ENCODE results near the gene C10orf62.

- TF ChIP-seq CTCF (IDR thresholded peaks at IDR 0.05): no peak
- no peak for TF ChIP-seq POLR2A (IDR thresholded peaks at IDR 0.05)
These were observed 1.4 kb downstream of the C10orf62 start for GRCh38 chr10:97590748-97591495.
